Activated CD4-positive, alpha-beta memory T cell treated with anti-CD3 and anti-CD28 coated beads, Interleukin-2, amount 10 ng/mL, durations not matched to agents 7 days and 5 days (primary cell): Measurements from ENCODE around the gene DPH2. TPM values are rescaled to one million over a fixed set of nuclear protein-coding genes. Genes with fewer than 3 reads are reported as not detected.

Source experiments
- CTCF ChIA-PET: fragments of 350-600 bp; sonication (Branson Sonifier 250); formaldehyde crosslinking; loops from one replicate; lab custom pipeline; 2021; ENCODE audit warnings: antibody characterized with exemption, inconsistent platforms; lab: Charles Lee
- POLR2A ChIA-PET: fragments of 350-600 bp; sonication (Branson Sonifier 250); formaldehyde crosslinking; loops from one replicate; lab custom pipeline; 2021; ENCODE audit warnings: antibody characterized with exemption; lab: Charles Lee
- DNase-seq: peaks from one replicate; pipeline ENCODE4 v3.0.0-alpha.2; 2020
- H3K27ac Mint-ChIP-seq: one replicate; pipeline ENCODE4 v1.8.0; 2021; ENCODE audit warnings: mild to moderate bottlenecking, mixed read lengths
- H3K27me3 Mint-ChIP-seq: one replicate; pipeline ENCODE4 v1.8.0; 2021; ENCODE audit warnings: mixed read lengths
- H3K36me3 Mint-ChIP-seq: one replicate; pipeline ENCODE4 v1.8.0; 2021; ENCODE audit warnings: low read depth, mixed read lengths
- H3K4me1 Mint-ChIP-seq: one replicate; pipeline ENCODE4 v1.8.0; 2021; ENCODE audit warnings: mixed read lengths
- H3K4me3 Mint-ChIP-seq: one replicate; pipeline ENCODE4 v1.8.0; 2021; ENCODE audit warnings: mild to moderate bottlenecking, mixed read lengths
- H3K9me3 Mint-ChIP-seq: one replicate; pipeline ENCODE4 v1.8.0; 2021; ENCODE audit warnings: mixed read lengths
- total RNA-seq, 2 experiments: library from RNA; stranded (reverse); gene quantifications; one replicate each; pipeline ENCODE4 v1.2.3, GENCODE V29; 2021

Gene DPH2
- total RNA-seq, 2 experiments from 2014 or later = 18.0 to 19.2 TPM

- Mint-ChIP-seq H3K4me3 (peak within 1 kb of the TSS; percentile 89), H3K36me3 (peaks cover 13% of the 10 kb centered on the region), H3K27me3 (no peaks in the 10 kb centered on the region), H3K4me1 (peaks cover 44% of the 10 kb centered on the region), H3K9me3 (no peaks in the 10 kb centered on the region), H3K27ac (peak within 1 kb of the TSS; percentile 88)
- peak; percentile 96 for DNase-seq
- ChIA-PET POLR2A (interaction anchor here (0.9 to 3.1 kb wide), 15 partner anchors 9 to 1575 kb away, joined by 3 to 25 read pairs (median 6); partner anchors contain the start of genes ATP6V0B, CDC20, DPH2 and ELOVL1), CTCF (interaction anchor here (0.8 to 5.6 kb wide), 19 partner anchors 11 to 392 kb away, joined by 3 to 102 read pairs (median 4); partner anchors contain the start of genes ARTN, ATP6V0B, DPH2 and KDM4A)
Measured at GRCh38 chr1:43946236-43947060, 23.4 kb upstream of the DPH2 start, which contains the start of gene IPO13. Gene IPO13, plus strand, starts transcription at chr1:43946950. Its CDS starts 651 bp downstream, at chr1:43947601.

- peak; percentile 35 for DNase-seq
- CTCF ChIA-PET = interaction anchor here (0.8 to 5.6 kb wide), 8 partner anchors 12 to 297 kb away, joined by 3 to 102 read pairs (median 5); partner anchors contain the start of genes ARTN, ATP6V0B and KDM4A
- Mint-ChIP-seq H3K27me3 (no peaks in the 10 kb centered on the region), H3K27ac (peak overlapping the region; percentile 88), H3K36me3 (peaks cover 13% of the 10 kb centered on the region), H3K9me3 (no peaks in the 10 kb centered on the region), H3K4me1 (peaks cover 44% of the 10 kb centered on the region), H3K4me3 (peak overlapping the region; percentile 89)
- POLR2A ChIA-PET = interaction anchor here (0.9 to 3.1 kb wide), 14 partner anchors 8 to 684 kb away, joined by 3 to 25 read pairs (median 5); partner anchors contain the start of genes ATP6V0B, CDC20, DPH2 and ELOVL1
Measured at GRCh38 chr1:43947061-43947873, 22.5 kb upstream of the DPH2 start.

- DNase-seq = no peak
- H3K4me1 Mint-ChIP-seq = peaks cover 42% of the 10 kb centered on the region
- no peaks in the 10 kb centered on the region for H3K9me3 Mint-ChIP-seq
- no peaks in the 10 kb centered on the region for H3K27me3 Mint-ChIP-seq
- H3K4me3 Mint-ChIP-seq = peak overlapping the region; percentile 89
- peaks cover 12% of the 10 kb centered on the region for H3K36me3 Mint-ChIP-seq
- POLR2A ChIA-PET = interaction anchor here (1.1 to 3.1 kb wide), 5 partner anchors 8 to 684 kb away, joined by 4 to 20 read pairs (median 11); partner anchors contain the start of genes ATP6V0B and DPH2
- CTCF ChIA-PET = interaction anchor here (1.1 to 5.6 kb wide), 4 partner anchors 13 to 185 kb away, joined by 3 to 102 read pairs (median 18); partner anchors contain the start of gene ARTN
- peak overlapping the region; percentile 47 for H3K27ac Mint-ChIP-seq
Measured at GRCh38 chr1:43947874-43948437, 21.9 kb upstream of the DPH2 start.

- Mint-ChIP-seq H3K4me1 (peaks cover 35% of the 10 kb centered on the region), H3K27ac (no peak overlapping the region), H3K4me3 (no peak overlapping the region), H3K36me3 (peaks cover 10% of the 10 kb centered on the region), H3K9me3 (no peaks in the 10 kb centered on the region), H3K27me3 (no peaks in the 10 kb centered on the region)
- DNase-seq = no peak
- POLR2A ChIA-PET = interaction anchor here (1.1 to 1.3 kb wide), 2 partner anchors 21 to 28 kb away, joined by 3 to 6 read pairs; partner anchors contain the start of gene DPH2
- CTCF ChIA-PET = interaction anchor here (2.5 kb wide), 1 partner anchor 15 kb away, joined by 14 read pairs; no protein-coding TSS in a partner anchor
Measured at GRCh38 chr1:43949678-43950077, 20.1 kb upstream of the DPH2 start.

- DNase-seq = no peak
- H3K9me3 Mint-ChIP-seq = no peaks in the 10 kb centered on the region
Measured at GRCh38 chr1:43951021-43951985, 18.5 kb upstream of the DPH2 start.

GRCh38 chr1:43952731-43953346 lies 17.0 kb upstream of the DPH2 start:
- Mint-ChIP-seq H3K4me1 (peaks cover 16% of the 10 kb centered on the region), H3K27ac (no peak overlapping the region)
- CTCF ChIA-PET = no interaction called here

More at GRCh38 chr1:43951021-43951985, 18.5 kb upstream of the DPH2 start:
- Mint-ChIP-seq H3K36me3 (peaks cover 7% of the 10 kb centered on the region), H3K27ac (no peak overlapping the region), H3K27me3 (no peaks in the 10 kb centered on the region), H3K4me3 (no peak overlapping the region), H3K4me1 (peaks cover 21% of the 10 kb centered on the region)
- ChIA-PET CTCF (interaction anchor here (0.9 kb wide), 2 partner anchors 187 to 188 kb away, joined by 3 read pairs; no protein-coding TSS in a partner anchor), POLR2A (interaction anchor here (0.8 to 1.1 kb wide), 2 partner anchors 27 to 244 kb away, joined by 3 read pairs; partner anchors contain the start of gene ST3GAL3)

GRCh38 chr1:43953361-43953760 lies 16.4 kb upstream of the DPH2 start:
- H3K4me3 Mint-ChIP-seq = no peak overlapping the region
- peaks cover 10% of the 10 kb centered on the region for H3K4me1 Mint-ChIP-seq
- ChIA-PET POLR2A (no interaction called here), CTCF (no interaction called here)
- DNase-seq = no peak
- H3K27ac Mint-ChIP-seq = no peak overlapping the region
- H3K9me3 Mint-ChIP-seq = no peaks in the 10 kb centered on the region
- peaks cover 11% of the 10 kb centered on the region for H3K36me3 Mint-ChIP-seq
- no peaks in the 10 kb centered on the region for H3K27me3 Mint-ChIP-seq

More at GRCh38 chr1:43952731-43953346, 17.0 kb upstream of the DPH2 start:
- DNase-seq = no peak
- Mint-ChIP-seq H3K27me3 (no peaks in the 10 kb centered on the region), H3K9me3 (no peaks in the 10 kb centered on the region), H3K36me3 (peaks cover 11% of the 10 kb centered on the region), H3K4me3 (no peak overlapping the region)
- POLR2A ChIA-PET = no interaction called here

- Mint-ChIP-seq H3K36me3 (peaks cover 11% of the 10 kb centered on the region), H3K27me3 (no peaks in the 10 kb centered on the region), H3K27ac (no peak overlapping the region), H3K4me3 (no peak overlapping the region), H3K9me3 (no peaks in the 10 kb centered on the region), H3K4me1 (peaks cover 5% of the 10 kb centered on the region)
- ChIA-PET CTCF (no interaction called here), POLR2A (no interaction called here)
- DNase-seq = no peak
Measured at GRCh38 chr1:43954036-43954435, 15.8 kb upstream of the DPH2 start.

GRCh38 chr1:43956234-43956633 lies 13.6 kb upstream of the DPH2 start:
- Mint-ChIP-seq H3K36me3 (peaks cover 6% of the 10 kb centered on the region), H3K27ac (no peak overlapping the region), H3K27me3 (no peaks in the 10 kb centered on the region), H3K4me3 (no peak overlapping the region), H3K4me1 (no peaks in the 10 kb centered on the region), H3K9me3 (no peaks in the 10 kb centered on the region)
- CTCF ChIA-PET = interaction anchor here (2.5 kb wide), 1 partner anchor 21 kb away, joined by 8 read pairs; no protein-coding TSS in a partner anchor
- DNase-seq = no peak
- POLR2A ChIA-PET = interaction anchor here (1.4 kb wide), 1 partner anchor 9 kb away, joined by 4 read pairs; no protein-coding TSS in a partner anchor

- POLR2A ChIA-PET = interaction anchor here (1.1 to 2.3 kb wide), 2 partner anchors 11 to 12 kb away, joined by 3 to 7 read pairs; partner anchors contain the start of genes DPH2 and IPO13
- Mint-ChIP-seq H3K27ac (no peak overlapping the region), H3K9me3 (no peaks in the 10 kb centered on the region), H3K4me3 (no peak overlapping the region), H3K4me1 (peaks cover 2% of the 10 kb centered on the region), H3K27me3 (no peaks in the 10 kb centered on the region), H3K36me3 (peaks cover 10% of the 10 kb centered on the region)
- CTCF ChIA-PET = no interaction called here
- no peak for DNase-seq
Measured at GRCh38 chr1:43957407-43958040, 12.3 kb upstream of the DPH2 start.
